HG03045 (cell line): ENCODE data around the gene ZNF71.
A peak's percentile ranks its signal among the peaks of the same experiment; 100 is the strongest.

ENCODE experiments used
- ATAC-seq: cut with Tn5 transposase; IDR thresholded peaks from one replicate; pipeline ENCODE4 v1.9.1; 2021; ENCODE audit warnings: mild to moderate bottlenecking, moderate library complexity; ENCODE audit not compliant: unreplicated experiment

The ZNF71 gene

GRCh38 chr19:56594783-56595547, at the start of gene ZNF71:
ZNF71 (plus strand) TSS chr19:56595302; CDS start chr19:56601559, 6,257 bp downstream.
- peak; percentile 87 for ATAC-seq

GRCh38 chr19:56547535-56547934, 47.6 kb upstream of the ZNF71 start:
- no peak for ATAC-seq

- no peak for ATAC-seq
These were observed 40.7 kb upstream of the ZNF71 start for GRCh38 chr19:56554272-56554869.

GRCh38 chr19:56562766-56563165, 32.3 kb upstream of the ZNF71 start:
- no peak for ATAC-seq

GRCh38 chr19:56566904-56567273, 28.2 kb upstream of the ZNF71 start:
- ATAC-seq = peak; percentile 35

GRCh38 chr19:56567274-56568120, 27.6 kb upstream of the ZNF71 start, which contains the start of gene ZNF470:
ZNF470 (plus strand) TSS chr19:56567468; CDS start chr19:56570312, 2,844 bp downstream.
- ATAC-seq = peak; percentile 98

GRCh38 chr19:56572589-56572988, 22.5 kb upstream of the ZNF71 start:
- ATAC-seq = no peak

- no peak for ATAC-seq
These were observed 21.2 kb upstream of the ZNF71 start for GRCh38 chr19:56573914-56574313.

- no peak for ATAC-seq
These were observed 17.1 kb upstream of the ZNF71 start for GRCh38 chr19:56577719-56578602.

GRCh38 chr19:56594446-56594782, 688 bp upstream of the ZNF71 start:
- no peak for ATAC-seq

GRCh38 chr19:56595548-56595899, 422 bp downstream of the ZNF71 start:
- ATAC-seq = no peak

- no peak for ATAC-seq
These were observed 1.6 kb downstream of the ZNF71 start for GRCh38 chr19:56596676-56597075.

GRCh38 chr19:56597696-56598095, 2.6 kb downstream of the ZNF71 start:
- ATAC-seq = no peak

- no peak for ATAC-seq
These were observed 6.3 kb downstream of the ZNF71 start for GRCh38 chr19:56601375-56601774.

GRCh38 chr19:56603829-56604228, 8.7 kb downstream of the ZNF71 start:
- ATAC-seq = no peak

- no peak for ATAC-seq
These were observed 13.3 kb downstream of the ZNF71 start for GRCh38 chr19:56608274-56608964.

- no peak for ATAC-seq
These were observed 16.2 kb downstream of the ZNF71 start for GRCh38 chr19:56611288-56611687.

GRCh38 chr19:56612737-56613136, 17.6 kb downstream of the ZNF71 start:
- ATAC-seq = no peak

GRCh38 chr19:56613639-56614038, 18.5 kb downstream of the ZNF71 start:
- ATAC-seq = no peak

GRCh38 chr19:56617531-56617930, 22.4 kb downstream of the ZNF71 start:
- no peak for ATAC-seq
